GM12878 (cell line): ENCODE data around the gene CHSY3. TPM values are rescaled to one million over a fixed set of nuclear protein-coding genes. Genes with fewer than 3 reads are reported as not detected.

ENCODE experiments used
- ATAC-seq: fragments of 200-7000 bp; cut with Tn5 transposase; 3 replicates; pipeline ENCODE4 v1.9.1; 2020; ENCODE audit warnings: mild to moderate bottlenecking, moderate library complexity
- BruUV-seq: library from RNA; stranded (reverse); fragments of 400-500 nt; replicated peaks from 2 replicates; lab custom pipeline; 2021; lab: Mats Ljungman, UMichigan
- CTCF ChIA-PET: fragments of 300-600 bp; sonication (Branson Sonifier 250); formaldehyde crosslinking; extraction: SDS; loops from one replicate; lab custom pipeline; 2021; ENCODE audit warnings: inconsistent platforms; lab: Yijun Ruan, JAX
- POLR2A ChIA-PET: fragments of 350-600 bp; formaldehyde crosslinking; extraction: SDS; loops from one replicate; lab custom pipeline; 2021; ENCODE audit warnings: inconsistent platforms; lab: Charles Lee
- RAD21 ChIA-PET: fragments of 300-600 bp; sonication (Branson Sonifier 250); formaldehyde crosslinking; loops from one replicate; lab custom pipeline; 2023; ENCODE audit warnings: antibody characterized with exemption; ENCODE audit not compliant: unreplicated experiment; lab: Charles Lee
- SMC1A ChIA-PET: fragments of 300-600 bp; sonication (Branson Sonifier 250); formaldehyde crosslinking; loops from one replicate; lab custom pipeline; 2023; ENCODE audit not compliant: unreplicated experiment, uncharacterized antibody; lab: Charles Lee
- DNase-seq: peaks from one replicate; pipeline ENCODE4 v3.0.0-alpha.2; 2011; ENCODE audit warnings: low read depth, low spot score
- FAIRE-seq: peaks from 3 replicates; lab custom pipeline; 2011; peaks lifted over from hg19 to GRCh38; lab: Jason Lieb, UNC
- H2AFZ ChIP-seq: 2 replicates; pipeline ENCODE4 v1.6.0; 2011; ENCODE audit warnings: low read depth, low read length, control low read depth; ENCODE audit not compliant: control insufficient read depth
- H3K27ac ChIP-seq: 2 replicates; pipeline ENCODE4 v1.5.1; 2011; ENCODE audit warnings: control low read depth; ENCODE audit not compliant: control insufficient read depth, insufficient read depth
- H3K27me3 ChIP-seq, 2 experiments: replicated peaks in 1 of 2; 2 replicates each; pipeline versions ENCODE4 v1.6.0 to v1.6.1; 2011; ENCODE audit warnings: low read length in 1 of 2; ENCODE audit not compliant: control insufficient read depth in 2 of 2, insufficient read depth in 2 of 2
- H3K36me3 ChIP-seq, 2 experiments: 2 replicates each; pipeline ENCODE4 v1.5.1; 2011; ENCODE audit warnings: low read length in 1 of 2; ENCODE audit not compliant: control insufficient read depth in 2 of 2, insufficient read depth in 2 of 2
- H3K4me1 ChIP-seq: 2 replicates; pipeline ENCODE4 v1.6.1; 2011; ENCODE audit warnings: mild to moderate bottlenecking, low read length, moderate library complexity, mixed read lengths; ENCODE audit not compliant: control insufficient read depth, insufficient read depth
- H3K4me2 ChIP-seq: 2 replicates; pipeline ENCODE4 v1.6.0; 2011; ENCODE audit warnings: control low read depth; ENCODE audit not compliant: control insufficient read depth, insufficient read depth
- H3K4me3 ChIP-seq: fragments of 200-600 bp; sonication (generic); 2 replicates; pipeline ENCODE4 v1.5.1; 2016
- H3K79me2 ChIP-seq: 2 replicates; pipeline ENCODE4 v1.6.0; 2011; ENCODE audit warnings: low read length; ENCODE audit not compliant: control insufficient read depth, insufficient read depth
- H3K9ac ChIP-seq: 2 replicates; pipeline ENCODE4 v1.8.0; 2011; ENCODE audit warnings: low read length, control low read depth, mixed read lengths; ENCODE audit not compliant: control insufficient read depth, insufficient read depth
- H3K9me3 ChIP-seq: replicated peaks from 3 replicates; pipeline ENCODE4 v1.5.1; 2011; ENCODE audit warnings: mild to moderate bottlenecking, low read length; ENCODE audit not compliant: control insufficient read depth, insufficient read depth
- H4K20me1 ChIP-seq: 2 replicates; pipeline ENCODE4 v1.6.0; 2011; ENCODE audit not compliant: control insufficient read depth, insufficient read depth
- BACH1 ChIP-seq: fragments of 450-650 bp; IDR thresholded peaks from 2 replicates; pipeline ENCODE4 v1.6.1; 2017; ENCODE audit warnings: mild to moderate bottlenecking, borderline replicate concordance
- BHLHE40 ChIP-seq, 2 experiments: fragments of 450-650 bp in 1 of 2; IDR thresholded peaks; 2 replicates each; pipeline ENCODE4 v1.6.1; 2011 to 2017; ENCODE audit warnings: low read depth in 2 of 2, borderline replicate concordance in 1 of 2, improper control_type of control experiment in 1 of 2, low read length in 1 of 2, mild to moderate bottlenecking in 1 of 2
- CREM ChIP-seq: IDR thresholded peaks from 2 replicates; pipeline ENCODE4 v1.6.1; 2014; ENCODE audit warnings: antibody characterized with exemption, low read depth
- E2F8 ChIP-seq: fragments of 450-650 bp; IDR thresholded peaks from 2 replicates; pipeline ENCODE4 v1.6.1; 2018; ENCODE audit warnings: mild to moderate bottlenecking, low read depth, moderate library complexity; ENCODE audit not compliant: partially characterized antibody
- EP300 ChIP-seq, 2 experiments: fragments of 150-350 bp in 1 of 2; IDR thresholded peaks; 2 replicates each; pipeline ENCODE4 v1.6.1; 2011 to 2012; ENCODE audit warnings: low read depth in 2 of 2, low read length in 2 of 2, borderline replicate concordance in 1 of 2, improper control_type of control experiment in 1 of 2, inconsistent platforms in 1 of 2; ENCODE audit not compliant: control insufficient read depth in 1 of 2
- GABPA ChIP-seq: IDR thresholded peaks from 2 replicates; pipeline ENCODE4 v1.6.1; 2014; ENCODE audit warnings: antibody characterized with exemption, low read depth, mild to moderate bottlenecking, inconsistent platforms
- LARP7 ChIP-seq: fragments of 450-650 bp; IDR thresholded peaks from 2 replicates; pipeline ENCODE4 v1.6.1; 2017; ENCODE audit warnings: mild to moderate bottlenecking
- NKRF ChIP-seq: fragments of 450-650 bp; conservative IDR thresholded peaks from 2 replicates; pipeline ENCODE4 v1.6.1; 2017; ENCODE audit warnings: mild to moderate bottlenecking, moderate library complexity
- USF2 ChIP-seq: IDR thresholded peaks from 2 replicates; pipeline ENCODE4 v1.6.1; 2011; ENCODE audit warnings: low read depth, low read length, improper control_type of control experiment, borderline replicate concordance
- WGBS: methylation state at CpG from one replicate; pipeline ENCODE4 v1.1.6; 2016; ENCODE audit warnings: low lambda C conversion rate; ENCODE audit not compliant: insufficient replicate concordance, insufficient coverage; ENCODE audit errors: missing lambda C conversion rate; 5-methylcytosine and 5-hydroxymethylcytosine counted together
- in situ Hi-C: fragments of 300-500 bp; cut with MboI; formaldehyde crosslinking; loops from 9 replicates; pipeline ENCODE4 v1.14.3; 2018; ENCODE audit warnings: mixed read lengths
- intact Hi-C: fragments of 100-400 bp; cut with micrococcal nuclease; formaldehyde crosslinking; loops from one replicate; pipeline ENCODE4 v1.14.2; 2022; ENCODE audit not compliant: unreplicated experiment
- polyA plus RNA-seq, 11 experiments: library from polyadenylated mRNA; depleted of rRNA in 4 of 11; unstranded in 6 of 11; stranded (reverse) in 5 of 11; fragments of >200 nt; fragmentation: Nextera tagmentation in 4 of 11; fragmentation: Illumina TruSeq in 1 of 11; extraction: Ambion mirVana in 4 of 11; extraction: Trizol in 1 of 11; gene quantifications; 1 replicate in 1 of 11; 2 replicates in 10 of 11; pipeline versions ENCODE4 v1.2.1 to v1.2.3, GENCODE V29; 2011 to 2016; ENCODE audit warnings: inconsistent platforms in 2 of 11, missing spikeins in 2 of 11, low read depth in 1 of 11
- total RNA-seq, 4 experiments: library from RNA; depleted of rRNA in 3 of 4; stranded (reverse); fragments of >200 nt in 3 of 4; fragmentation: Illumina TruSeq in 1 of 4; extraction: Trizol in 1 of 4; gene quantifications; 2 replicates each; pipeline versions ENCODE4 v1.2.1 to v1.2.3, GENCODE V29; 2013 to 2021

The CHSY3 gene
- total and polyA plus RNA-seq, 10 of the 15 experiments (the other 5 are each of a cell fraction or from before 2014, with no cell fraction given) = not detected

GRCh38 chr5:130102960-130103359, 198.7 kb downstream of the CHSY3 start:
- DNase-seq (no peak), FAIRE-seq (no peak), ATAC-seq (no peak)
- no TSS peak for BruUV-seq
- H3K27ac ChIP-seq = no peak overlapping the region
- SMC1A ChIA-PET = no interaction called here
- H3K79me2 ChIP-seq = no peaks in the 10 kb centered on the region
- H3K9ac ChIP-seq = no peak overlapping the region
- CTCF ChIA-PET = no interaction called here
- H3K4me3 ChIP-seq = no peak overlapping the region
- no peaks in the 10 kb centered on the region for H4K20me1 ChIP-seq
- no peak overlapping the region for H3K4me2 ChIP-seq
- H3K4me1 ChIP-seq = no peaks in the 10 kb centered on the region
- H3K36me3 ChIP-seq = no peaks in the 10 kb centered on the region
- POLR2A ChIA-PET = no interaction called here
- H3K9me3 ChIP-seq = no peaks in the 10 kb centered on the region
- RAD21 ChIA-PET = no interaction called here
- H3K27me3 ChIP-seq = no peaks in the 10 kb centered on the region
- intact Hi-C loops (no loop called here), in situ Hi-C loops (loop anchor here (25.0 kb wide), 1 partner anchor 1309 kb away; no protein-coding TSS in a partner anchor)
- H2AFZ ChIP-seq = no peak overlapping the region
- no peak for TF ChIP-seq CREM
- 35% methylated on average over 1 of the region's 1 CpG for whole genome bisulfite sequencing

- no peak overlapping the region for H3K4me3 ChIP-seq
- no peak for TF ChIP-seq E2F8
- TF ChIP-seq BHLHE40 (IDR thresholded peaks at IDR 0.05; ENCODE audit: borderline replicate concordance in 1 of 2, low read depth in 2 of 2, low read length in 1 of 2) = no peak
- TF ChIP-seq EP300 (IDR thresholded peaks at IDR 0.05; ENCODE audit: borderline replicate concordance in 1 of 2, control insufficient read depth in 1 of 2, low read depth in 2 of 2, low read length in 2 of 2) = no peak
- TF ChIP-seq LARP7 = no peak
- no peak for TF ChIP-seq NKRF
- no peak for TF ChIP-seq GABPA
- TF ChIP-seq USF2 = no peak
- no peak for TF ChIP-seq BACH1
Measured at GRCh38 chr5:130104895-130105688, 200.8 kb downstream of the CHSY3 start.

More at GRCh38 chr5:130104895-130105688, 200.8 kb downstream of the CHSY3 start:
- Histone ChIP-seq H3K4me2 (no peak overlapping the region), H3K4me1 (no peaks in the 10 kb centered on the region), H3K9ac (no peak overlapping the region), H2AFZ (no peak overlapping the region), H3K9me3 (no peaks in the 10 kb centered on the region), H3K27ac (no peak overlapping the region), H3K27me3 (no peaks in the 10 kb centered on the region), H4K20me1 (no peaks in the 10 kb centered on the region), H3K36me3 (no peaks in the 10 kb centered on the region), H3K79me2 (no peaks in the 10 kb centered on the region)
- CTCF ChIA-PET = no interaction called here
- FAIRE-seq = no peak
- POLR2A ChIA-PET = no interaction called here
- intact Hi-C loops (loop anchor here (5.0 kb wide), 1 partner anchor 1312 kb away; no protein-coding TSS in a partner anchor), in situ Hi-C loops (loop anchor here (25.0 kb wide), 1 partner anchor 1307 kb away; no protein-coding TSS in a partner anchor)
- BruUV-seq = no TSS peak
- RAD21 ChIA-PET = interaction anchor here (0.8 kb wide), 1 partner anchor 37 kb away, joined by 3 read pairs; no protein-coding TSS in a partner anchor
- DNase-seq = no peak
- WGBS = 39% methylated on average over 1 of the region's 1 CpG
- SMC1A ChIA-PET = no interaction called here
- ATAC-seq = no peak
